ENCODE measurements around the gene TOPORS.

- TF ChIP-seq CTCF (IDR thresholded peaks at IDR 0.05) = no peak
- TF ChIP-seq POLR2A (IDR thresholded peaks at IDR 0.05) = no peak
These were observed 50.5 kb downstream of the TOPORS start for GRCh38 chr9:32501868-32502267.
